LNCaP clone FGC (cell line): ENCODE results near the gene RSRC1.

Experiments
- DNase-seq: peaks from one replicate; pipeline ENCODE4 v3.0.0-alpha.2; 2011; ENCODE audit warnings: low read depth
- H3K4me3 ChIP-seq: 2 replicates; pipeline ENCODE4 v1.5.1; 2011; ENCODE audit warnings: mild to moderate bottlenecking, low read depth, low read length, control low read depth
- CTCF ChIP-seq: IDR thresholded peaks from 2 replicates; pipeline ENCODE4 v1.5.1; 2012; ENCODE audit warnings: mild to moderate bottlenecking; ENCODE audit not compliant: control insufficient read depth, insufficient read depth; ENCODE audit errors: extremely low read depth

Gene RSRC1

DNA sequence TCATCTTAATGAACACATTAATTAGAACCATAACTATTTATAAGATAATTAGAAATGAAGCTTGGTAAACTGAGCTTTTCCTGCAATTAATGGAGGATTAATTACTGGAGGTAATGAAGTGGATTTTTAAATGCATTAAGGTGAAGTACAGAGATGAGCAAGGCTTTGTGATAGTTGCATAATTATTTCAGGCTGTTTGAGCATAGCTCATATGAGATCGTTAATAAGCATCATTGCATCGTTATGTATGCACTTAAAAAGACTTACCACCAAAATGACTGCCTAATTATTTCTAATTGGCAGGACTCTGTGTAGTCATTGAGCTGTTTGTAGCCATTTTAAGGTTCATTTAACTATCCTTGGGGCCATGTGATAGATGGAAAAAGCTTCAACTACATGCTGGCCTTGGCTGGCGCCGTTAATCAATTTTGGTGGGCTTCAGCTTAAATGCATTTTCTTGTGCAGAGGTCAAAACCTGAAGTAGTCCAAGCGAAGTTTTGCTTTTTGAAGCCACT is 55.3 kb downstream of the RSRC1 start:
- TF ChIP-seq CTCF = no peak
- DNase-seq = no peak
- no peak overlapping the region for H3K4me3 ChIP-seq

- DNase-seq = no peak
- TF ChIP-seq CTCF = no peak
- no peak overlapping the region for H3K4me3 ChIP-seq
Measured at GRCh38 chr3:158165730-158166129, 55.8 kb downstream of the RSRC1 start.

DNA sequence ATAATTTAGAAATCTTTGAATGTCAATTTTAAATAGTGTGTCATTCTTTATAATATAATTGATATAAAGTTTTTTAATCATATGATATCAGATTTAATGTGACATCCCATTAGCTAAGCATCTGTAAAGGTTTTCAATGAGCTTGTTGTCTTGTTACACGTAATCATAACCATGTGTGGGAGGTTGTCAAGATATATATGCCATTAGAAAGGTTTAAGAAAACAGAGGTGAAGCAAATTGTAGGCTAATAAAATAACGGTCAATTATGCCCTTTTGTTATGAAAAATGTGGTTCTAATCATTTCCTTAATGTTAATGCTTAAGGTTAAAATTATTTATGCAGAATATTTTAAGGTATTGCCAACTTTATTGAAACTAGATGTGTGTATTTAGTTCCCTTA is 56.3 kb downstream of the RSRC1 start:
- TF ChIP-seq CTCF = no peak
- H3K4me3 ChIP-seq = no peak overlapping the region

DNA sequence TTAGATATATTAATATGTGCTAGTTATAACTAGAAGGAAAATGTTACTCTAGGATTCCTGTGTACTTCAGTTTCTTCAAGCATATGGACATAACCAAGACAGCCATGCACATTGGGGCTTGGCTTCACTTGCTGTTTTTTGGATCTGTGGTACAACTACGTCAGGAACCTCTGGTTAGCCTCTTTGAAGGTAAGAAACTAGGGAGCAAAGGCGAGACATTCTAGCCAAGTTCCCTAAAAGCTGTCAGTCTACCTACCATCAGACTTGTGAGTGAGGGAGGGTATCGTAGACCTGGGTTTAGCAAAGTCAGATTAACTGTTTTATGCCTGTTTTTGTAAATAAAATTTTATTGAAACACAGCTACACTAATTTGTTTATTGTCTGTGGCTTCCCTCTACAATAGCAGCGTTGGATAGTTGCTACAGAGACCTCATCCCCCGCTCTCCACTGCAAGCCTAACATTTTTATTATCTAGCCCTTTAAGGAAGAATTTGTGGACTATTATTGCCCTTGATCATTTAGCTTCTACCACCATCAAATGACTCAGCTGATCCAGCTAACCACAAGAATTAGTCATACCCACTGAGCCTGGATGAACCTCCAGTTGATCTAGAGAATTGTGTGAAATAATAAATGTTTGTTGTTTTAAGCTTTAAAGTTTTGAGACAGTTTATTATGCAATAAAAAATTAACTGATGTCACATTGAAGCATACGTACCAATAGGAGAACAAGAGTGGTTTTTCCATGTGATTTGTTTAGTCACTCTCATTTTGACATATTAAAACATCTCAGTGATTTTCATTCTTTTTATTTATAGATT is 58.1 kb downstream of the RSRC1 start:
- no peak for TF ChIP-seq CTCF
- H3K4me3 ChIP-seq = no peak overlapping the region

More for the DNA sequence above, 56.3 kb downstream of the RSRC1 start:
- no peak for DNase-seq

GRCh38 chr3:158169091-158169491 is 59.2 kb downstream of the RSRC1 start:
- no peak for TF ChIP-seq CTCF
- no peak for DNase-seq
- no peak overlapping the region for H3K4me3 ChIP-seq

More for the DNA sequence above, 58.1 kb downstream of the RSRC1 start:
- no peak for DNase-seq

DNA sequence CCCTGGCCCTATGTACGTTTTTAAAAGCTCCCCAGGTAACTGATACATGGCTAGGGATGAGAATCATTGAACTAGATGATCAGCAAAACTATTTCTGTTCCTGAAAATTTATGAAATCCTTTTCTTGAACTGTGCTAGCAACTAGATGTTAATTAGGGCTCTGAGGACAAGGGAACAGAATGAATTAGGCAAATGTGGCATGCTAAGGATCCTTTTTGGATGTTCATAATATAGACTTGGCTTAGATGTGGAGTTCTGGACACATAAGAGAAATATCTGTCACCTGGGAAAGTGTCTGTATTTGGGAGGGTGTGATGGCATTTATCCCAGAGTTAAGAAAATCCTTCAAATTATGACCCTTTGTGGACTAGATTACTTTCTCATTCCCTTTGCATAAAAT is 71.2 kb downstream of the RSRC1 start:
- no peak for DNase-seq
- H3K4me3 ChIP-seq = no peak overlapping the region
- TF ChIP-seq CTCF = no peak
